ENCODE data around the gene USP43.
"Not testable (repeated sequence)": the region's sequence is repeated elsewhere in the genome, so short reads cannot be mapped to it uniquely, and the experiment has no call there.

USP43 gene

GRCh38 chr17:9612006-9612405 is 33.3 kb upstream of the USP43 start:
- no peak for TF ChIP-seq CTCF (IDR thresholded peaks at IDR 0.05; ENCODE audit: control extremely low read depth, extremely low read depth, low read depth, missing control alignments)
- POLR2A ChIA-PET: no interaction called here
- CTCF ChIA-PET: no interaction called here
- no peak for DNase-seq (ENCODE audit: extremely low spot score)

- CTCF ChIA-PET: no interaction called here
- DNase-seq (ENCODE audit: extremely low spot score): no peak
- TF ChIP-seq CTCF (IDR thresholded peaks at IDR 0.05; ENCODE audit: control extremely low read depth, extremely low read depth, low read depth, missing control alignments): no peak
- POLR2A ChIA-PET: no interaction called here
Observed at GRCh38 chr17:9615486-9615885, 29.8 kb upstream of the USP43 start.

GRCh38 chr17:9622961-9623360 is 22.4 kb upstream of the USP43 start:
- TF ChIP-seq CTCF (IDR thresholded peaks at IDR 0.05; ENCODE audit: control extremely low read depth, extremely low read depth, low read depth, missing control alignments): no peak
- ChIA-PET CTCF (no interaction called here), POLR2A (no interaction called here)
- DNase-seq (ENCODE audit: extremely low spot score): no peak

DNA sequence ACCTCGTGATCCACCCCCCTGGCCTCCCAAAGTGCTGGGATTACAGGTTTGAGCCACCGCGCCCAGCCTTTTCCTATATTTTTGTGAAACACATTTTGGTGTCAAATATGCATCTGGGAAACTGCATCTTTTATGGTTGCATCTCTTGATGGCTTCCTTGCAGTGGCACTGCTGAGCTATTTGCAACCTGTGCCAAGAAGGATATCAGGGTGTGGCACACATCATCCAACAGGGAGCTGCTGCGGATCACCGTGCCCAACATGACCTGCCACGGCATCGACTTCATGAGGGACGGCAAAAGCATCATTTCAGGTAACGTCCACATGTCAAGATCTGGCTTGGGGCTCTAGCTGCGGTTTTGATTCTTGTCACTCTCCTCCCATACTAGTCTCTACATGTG is 16.8 kb upstream of the USP43 start:
- no peak for DNase-seq (ENCODE audit: extremely low spot score)
- POLR2A ChIA-PET: no interaction called here
- no peak for TF ChIP-seq CTCF (IDR thresholded peaks at IDR 0.05; ENCODE audit: control extremely low read depth, extremely low read depth, low read depth, missing control alignments)
- CTCF ChIA-PET: no interaction called here

GRCh38 chr17:9632741-9633140 is 12.6 kb upstream of the USP43 start:
- ChIA-PET CTCF (no interaction called here), POLR2A (no interaction called here)
- TF ChIP-seq CTCF (IDR thresholded peaks at IDR 0.05; ENCODE audit: control extremely low read depth, extremely low read depth, low read depth, missing control alignments): no peak
- no peak for DNase-seq (ENCODE audit: extremely low spot score)

DNA sequence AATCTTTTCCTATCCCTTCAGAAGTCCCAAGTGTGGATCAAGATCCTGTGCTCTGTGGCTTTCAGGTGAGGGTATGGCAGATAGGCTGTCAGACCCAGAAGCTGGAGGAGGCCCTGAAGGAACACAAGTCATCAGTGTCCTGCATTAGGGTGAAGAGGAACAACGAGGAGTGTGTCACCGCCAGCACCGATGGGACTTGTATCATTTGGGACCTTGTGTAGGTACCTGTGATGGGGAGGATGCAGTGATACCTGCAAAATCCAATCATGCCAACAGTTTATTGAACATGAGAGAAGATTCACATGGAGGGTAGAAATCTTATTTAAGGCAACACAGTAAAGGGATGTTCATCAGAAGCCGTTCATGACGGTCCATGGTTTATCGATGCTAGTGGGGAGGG is 10.0 kb upstream of the USP43 start:
- DNase-seq (ENCODE audit: extremely low spot score): no peak
- ChIA-PET CTCF (no interaction called here), POLR2A (no interaction called here)
- no peak for TF ChIP-seq CTCF (IDR thresholded peaks at IDR 0.05; ENCODE audit: control extremely low read depth, extremely low read depth, low read depth, missing control alignments)

GRCh38 chr17:9636501-9636900 is 8.8 kb upstream of the USP43 start:
- no peak for DNase-seq (ENCODE audit: extremely low spot score)
- ChIA-PET CTCF (interaction anchor here (1.1 kb wide), 1 partner anchor 12 kb away, joined by 3 read pairs; no protein-coding TSS in a partner anchor), POLR2A (no interaction called here)
- TF ChIP-seq CTCF (IDR thresholded peaks at IDR 0.05; ENCODE audit: control extremely low read depth, extremely low read depth, low read depth, missing control alignments): no peak

GRCh38 chr17:9640388-9640787 is 4.9 kb upstream of the USP43 start:
- POLR2A ChIA-PET; DNase-seq (ENCODE audit: extremely low spot score); CTCF ChIA-PET: not testable (repeated sequence)
